B cell (primary cell): ENCODE data around the gene DAG1. TPM values are rescaled to one million over a fixed set of nuclear protein-coding genes. Genes with fewer than 3 reads are reported as not detected.

Source experiments
- ATAC-seq: fragments of 200-7000 bp; cut with Tn5 transposase; one replicate; pipeline ENCODE4 v1.10.0; 2021; ENCODE audit warnings: low read depth, mild to moderate bottlenecking, moderate number of reproducible peaks, moderate library complexity
- CTCF ChIA-PET: fragments of 350-600 bp; sonication (Branson Sonifier 250); formaldehyde crosslinking; loops from one replicate; lab custom pipeline; 2021; ENCODE audit warnings: antibody characterized with exemption, inconsistent platforms; lab: Charles Lee
- POLR2A ChIA-PET: fragments of 350-600 bp; sonication (Branson Sonifier 250); formaldehyde crosslinking; loops from one replicate; lab custom pipeline; 2021; ENCODE audit warnings: antibody characterized with exemption; lab: Charles Lee
- DNase-seq: peaks from one replicate; pipeline ENCODE4 v3.0.0; 2013
- H2AFZ ChIP-seq: 2 replicates; pipeline ENCODE4 v1.6.1; 2012; ENCODE audit warnings: mild to moderate bottlenecking, low read depth, low read length; ENCODE audit not compliant: insufficient read depth, poor library complexity, severe bottlenecking
- H3K27ac ChIP-seq, 2 donors: 1 replicate in 1 of 2; 2 replicates in 1 of 2; pipeline ENCODE4 v1.5.1; 2012 to 2013; ENCODE audit warnings: low read length in 2 of 2, mild to moderate bottlenecking in 2 of 2, moderate library complexity in 1 of 2
- H3K27me3 ChIP-seq, 4 experiments: fragments of 200-600 bp in 1 of 4; sonication (generic) in 1 of 4; replicated peaks in 1 of 4; 1 replicate in 2 of 4; 2 replicates in 2 of 4; pipeline versions ENCODE4 v1.6.1 to v1.7.0; 2013 to 2016; ENCODE audit warnings: low read length in 3 of 4, mild to moderate bottlenecking in 2 of 4, mixed read lengths in 1 of 4, moderate library complexity in 1 of 4; ENCODE audit not compliant: insufficient read depth in 4 of 4, control insufficient read depth in 3 of 4; ENCODE audit errors: control extremely low read depth in 1 of 4
- H3K36me3 ChIP-seq, 2 experiments: replicated peaks in 1 of 2; 1 replicate in 1 of 2; 2 replicates in 1 of 2; pipeline versions ENCODE4 v1.6.1 to v1.7.1; 2013; ENCODE audit warnings: low read length in 1 of 2; ENCODE audit not compliant: insufficient read depth in 2 of 2, control insufficient read depth in 1 of 2; ENCODE audit errors: control extremely low read depth in 1 of 2, extremely low read depth in 1 of 2
- H3K4me1 ChIP-seq, 2 donors: fragments of 200-600 bp in 1 of 2; sonication (generic) in 1 of 2; 1 replicate in 1 of 2; 2 replicates in 1 of 2; pipeline versions ENCODE4 v1.5.1 to v1.6.1; 2013 to 2017; ENCODE audit warnings: low read length in 2 of 2; ENCODE audit not compliant: control insufficient read depth in 2 of 2, insufficient read depth in 2 of 2
- H3K4me2 ChIP-seq: replicated peaks from 2 replicates; pipeline ENCODE3; 2012; ENCODE audit warnings: mild to moderate bottlenecking, low read depth, low read length; ENCODE audit not compliant: poor library complexity, severe bottlenecking
- H3K4me3 ChIP-seq, 5 experiments: fragments of 200-600 bp in 1 of 5; sonication (generic) in 1 of 5; 1 replicate in 3 of 5; 2 replicates in 2 of 5; pipeline versions ENCODE4 v1.5.1 to v1.7.0; 2011 to 2016; ENCODE audit warnings: low read length in 4 of 5, mild to moderate bottlenecking in 4 of 5, low read depth in 2 of 5, control low read depth in 1 of 5, moderate library complexity in 1 of 5; ENCODE audit not compliant: insufficient read depth in 1 of 5; ENCODE audit errors: control extremely low read depth in 1 of 5, extremely low read depth in 1 of 5
- H3K79me2 ChIP-seq: fragments of 200-600 bp; sonication (generic); one replicate; pipeline ENCODE4 v1.6.0; 2016; ENCODE audit warnings: low read length; ENCODE audit not compliant: control insufficient read depth, insufficient read depth
- H3K9ac ChIP-seq: fragments of 200-600 bp; sonication (generic); 2 replicates; pipeline ENCODE4 v1.6.1; 2017; ENCODE audit warnings: mild to moderate bottlenecking, low read length, moderate library complexity
- H3K9me3 ChIP-seq, 3 donors: one replicate each; pipeline versions ENCODE4 v1.6.1 to v1.7.1; 2013; ENCODE audit warnings: low read length in 2 of 3; ENCODE audit not compliant: control insufficient read depth in 2 of 3, insufficient read depth in 1 of 3; ENCODE audit errors: control extremely low read depth in 1 of 3
- H4K20me1 ChIP-seq: 2 replicates; pipeline ENCODE4 v1.6.0; 2012; ENCODE audit warnings: mild to moderate bottlenecking, low read length; ENCODE audit not compliant: insufficient read depth, control insufficient read depth, poor library complexity, severe bottlenecking
- H3K27ac Mint-ChIP-seq: one replicate; pipeline ENCODE4 v1.8.0; 2021; ENCODE audit warnings: mixed read lengths
- H3K27me3 Mint-ChIP-seq: one replicate; pipeline ENCODE4 v1.8.0; 2021; ENCODE audit warnings: mixed read lengths
- H3K4me1 Mint-ChIP-seq: one replicate; pipeline ENCODE4 v1.8.0; 2021; ENCODE audit warnings: mixed read lengths
- H3K4me3 Mint-ChIP-seq: one replicate; pipeline ENCODE4 v1.8.0; 2021; ENCODE audit warnings: mixed read lengths
- H3K9me3 Mint-ChIP-seq: one replicate; pipeline ENCODE4 v1.8.0; 2022; ENCODE audit warnings: mixed read lengths; ENCODE audit not compliant: insufficient read depth
- EZH2 ChIP-seq: IDR thresholded peaks from 2 replicates; pipeline ENCODE4 v1.6.1; 2012; ENCODE audit warnings: borderline replicate concordance, low read depth, mild to moderate bottlenecking, moderate library complexity, low read length; ENCODE audit not compliant: insufficient read depth, poor library complexity, severe bottlenecking
- WGBS: methylation state at CpG from one replicate; pipeline ENCODE4 v1.1.5; 2013; ENCODE audit warnings: missing lambda C conversion rate; ENCODE audit not compliant: insufficient coverage; 5-methylcytosine and 5-hydroxymethylcytosine counted together
- intact Hi-C: fragments of 100-400 bp; cut with micrococcal nuclease; formaldehyde crosslinking; loops from one replicate; pipeline ENCODE4 v1.10.0; 2022
- polyA plus RNA-seq: library from polyadenylated mRNA; depleted of rRNA; stranded (reverse); fragments of >200 nt; gene quantifications from 2 replicates; pipeline ENCODE4 v1.2.3, GENCODE V29; 2012
- total RNA-seq, 2 donors: library from RNA; stranded (reverse); fragments of 120-200 nt in 1 of 2; gene quantifications; 1 replicate in 1 of 2; 2 replicates in 1 of 2; pipeline versions ENCODE4 v1.2.3 to v1.2.4, GENCODE V29; 2013 to 2022
- TF ChIP-seq, protein P1 (sequence below): fragments of 200-600 bp; IDR thresholded peaks from one replicate; pipeline ENCODE4 v1.8.0; 2022; ENCODE audit warnings: antibody characterized with exemption, mild to moderate bottlenecking

The DAG1 gene
- total and polyA plus RNA-seq, 2 donors (not counting 1 experiment from before 2014, with no cell fraction given), result 9.6 to 27.2 TPM

DNA sequence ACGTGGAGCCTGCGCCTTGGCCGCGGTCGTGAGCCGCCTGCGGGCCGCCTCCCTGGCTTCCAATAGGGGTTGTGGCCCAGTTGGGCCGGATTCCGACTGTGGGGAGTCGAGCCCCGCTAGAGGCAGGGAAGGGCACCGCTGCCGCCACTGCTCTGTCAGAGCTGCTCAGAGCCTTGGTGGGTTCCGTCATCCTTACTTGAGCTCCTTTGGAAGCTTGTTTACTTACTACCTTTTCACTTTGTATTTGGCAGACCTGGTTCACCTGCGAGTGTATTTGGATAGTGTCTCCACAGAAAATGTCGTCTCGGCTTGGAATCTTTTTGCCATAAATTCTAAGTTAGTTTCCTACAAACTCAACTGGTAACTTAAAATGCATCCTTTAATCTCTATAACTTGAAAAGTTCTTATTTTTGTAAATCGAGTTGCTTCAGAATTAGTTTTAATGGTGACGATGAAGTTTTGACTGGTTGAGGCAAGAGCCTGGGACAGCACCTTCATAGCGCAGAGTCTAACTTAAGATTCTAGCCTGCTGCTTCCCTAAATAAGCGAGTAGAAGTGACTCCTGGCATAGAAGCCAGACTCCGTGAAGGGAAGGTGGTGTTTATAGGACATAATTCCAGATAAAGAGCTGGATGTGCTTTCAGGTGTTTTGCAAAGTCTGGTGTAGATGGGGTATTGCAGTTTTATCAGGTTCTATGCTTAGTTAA, 800 bp downstream of the DAG1 start:
- peak overlapping the region; percentile 77 to 94 for H3K27ac ChIP-seq
- peaks cover 0 to 5% of the 10 kb centered on the region in 2 experiments for H3K36me3 ChIP-seq
- H2AFZ ChIP-seq, result peak overlapping the region; percentile 92
- peak; percentile 4 for ATAC-seq
- H3K27me3 ChIP-seq, result no peaks in the 10 kb centered on the region
- no peaks in the 10 kb centered on the region for H3K27me3 Mint-ChIP-seq
- H3K27ac Mint-ChIP-seq, result peak overlapping the region; percentile 94
- peaks cover 22 to 24% of the 10 kb centered on the region in 2 donors for H3K4me1 ChIP-seq
- H4K20me1 ChIP-seq, result peaks cover 32% of the 10 kb centered on the region
- 4% methylated on average over 20 of the region's 23 CpGs for WGBS
- H3K9me3 Mint-ChIP-seq, result no peaks in the 10 kb centered on the region
- H3K4me3 ChIP-seq, result peak overlapping the region; percentile 56 to 94 (median 57)
- POLR2A ChIA-PET, result interaction anchor here (0.7 to 2.8 kb wide), 5 partner anchors 27 to 377 kb away, joined by 3 to 16 read pairs (median 7); partner anchors contain the start of genes NICN1, QRICH1, RHOA and TCTA
- H3K4me3 Mint-ChIP-seq, result peak overlapping the region; percentile 95
- intact Hi-C loops, result loop anchor here (1.0 to 10.0 kb wide), 14 partner anchors 27 to 1689 kb away; partner anchors contain the start of genes APEH, NICN1, PFKFB4 and PRKAR2A
- peaks cover 22% of the 10 kb centered on the region for H3K4me1 Mint-ChIP-seq
- CTCF ChIA-PET, result interaction anchor here (0.8 to 2.4 kb wide), 3 partner anchors 69 to 551 kb away, joined by 4 to 10 read pairs (median 9); partner anchors contain the start of gene USP4
- H3K9ac ChIP-seq, result peak overlapping the region; percentile 87
- H3K9me3 ChIP-seq, result no peaks in the 10 kb centered on the region
- TF ChIP-seq EZH2, result no peak
- TF ChIP-seq, protein P1, sequence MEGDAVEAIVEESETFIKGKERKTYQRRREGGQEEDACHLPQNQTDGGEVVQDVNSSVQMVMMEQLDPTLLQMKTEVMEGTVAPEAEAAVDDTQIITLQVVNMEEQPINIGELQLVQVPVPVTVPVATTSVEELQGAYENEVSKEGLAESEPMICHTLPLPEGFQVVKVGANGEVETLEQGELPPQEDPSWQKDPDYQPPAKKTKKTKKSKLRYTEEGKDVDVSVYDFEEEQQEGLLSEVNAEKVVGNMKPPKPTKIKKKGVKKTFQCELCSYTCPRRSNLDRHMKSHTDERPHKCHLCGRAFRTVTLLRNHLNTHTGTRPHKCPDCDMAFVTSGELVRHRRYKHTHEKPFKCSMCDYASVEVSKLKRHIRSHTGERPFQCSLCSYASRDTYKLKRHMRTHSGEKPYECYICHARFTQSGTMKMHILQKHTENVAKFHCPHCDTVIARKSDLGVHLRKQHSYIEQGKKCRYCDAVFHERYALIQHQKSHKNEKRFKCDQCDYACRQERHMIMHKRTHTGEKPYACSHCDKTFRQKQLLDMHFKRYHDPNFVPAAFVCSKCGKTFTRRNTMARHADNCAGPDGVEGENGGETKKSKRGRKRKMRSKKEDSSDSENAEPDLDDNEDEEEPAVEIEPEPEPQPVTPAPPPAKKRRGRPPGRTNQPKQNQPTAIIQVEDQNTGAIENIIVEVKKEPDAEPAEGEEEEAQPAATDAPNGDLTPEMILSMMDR, result no peak
- DNase-seq, result no peak
- peaks cover 47% of the 10 kb centered on the region for H3K79me2 ChIP-seq
- peak overlapping the region; percentile 93 for H3K4me2 ChIP-seq
